Urothelium cell line (cell line): ENCODE results near the gene SLC47A2.

Experiments used
- DNase-seq: peaks from one replicate; pipeline ENCODE4 v3.0.0; 2011; ENCODE audit warnings: low spot score, mixed read lengths
- FAIRE-seq: peaks from 2 replicates; lab custom pipeline; 2011; peaks lifted over from hg19 to GRCh38; lab: Jason Lieb, UNC

Gene SLC47A2

GRCh38 chr17:19647697-19648474 lies 68.5 kb downstream of the SLC47A2 start:
- DNase-seq (peak; percentile 42), FAIRE-seq (no peak)

- DNase-seq (peak; percentile 17), FAIRE-seq (no peak)
Measured at GRCh38 chr17:19646788-19647696, 69.3 kb downstream of the SLC47A2 start.

GRCh38 chr17:19645734-19646201 lies 70.6 kb downstream of the SLC47A2 start:
- DNase-seq (no peak), FAIRE-seq (no peak)

- FAIRE-seq, result no peak
Measured at GRCh38 chr17:19644493-19645210, 71.7 kb downstream of the SLC47A2 start.

GRCh38 chr17:19642373-19642893 lies 74.0 kb downstream of the SLC47A2 start:
- FAIRE-seq (no peak), DNase-seq (no peak)

More at GRCh38 chr17:19644493-19645210, 71.7 kb downstream of the SLC47A2 start:
- DNase-seq, result no peak

- FAIRE-seq (no peak), DNase-seq (no peak)
Measured at GRCh38 chr17:19641687-19642372, 74.6 kb downstream of the SLC47A2 start.

- FAIRE-seq (no peak), DNase-seq (no peak)
Measured at GRCh38 chr17:19631905-19632304, 84.5 kb downstream of the SLC47A2 start.

- FAIRE-seq (no peak), DNase-seq (no peak)
Measured at GRCh38 chr17:19630661-19631060, 85.7 kb downstream of the SLC47A2 start.

GRCh38 chr17:19630035-19630434 lies 86.3 kb downstream of the SLC47A2 start:
- FAIRE-seq (no peak), DNase-seq (no peak)

GRCh38 chr17:19629449-19629848 lies 86.9 kb downstream of the SLC47A2 start:
- DNase-seq (no peak), FAIRE-seq (no peak)
